SH-SY5Y (cell line): ENCODE measurements around the gene LMLN.

ENCODE experiments used
- GATA2 ChIP-seq: IDR thresholded peaks from 2 replicates; pipeline ENCODE4 v1.6.1; 2011; ENCODE audit warnings: mild to moderate bottlenecking, low read depth, low read length
- GATA3 ChIP-seq: IDR thresholded peaks from 2 replicates; pipeline ENCODE4 v1.6.1; 2011; ENCODE audit warnings: low read depth, mild to moderate bottlenecking, low read length, moderate library complexity

- TF ChIP-seq GATA2 (no peak), GATA3 (no peak)
These were observed 17.0 kb upstream of the LMLN start for GRCh38 chr3:197942956-197943556.
